ENCODE data around the gene COMT. TPM values are rescaled to one million over a fixed set of nuclear protein-coding genes. Genes with fewer than 3 reads are reported as not detected.
A peak's percentile ranks its signal among the peaks of the same experiment; 100 is the strongest.

The COMT gene
- total and polyA plus RNA-seq, 9 of the 15 experiments (the other 6 are each of a cell fraction or from before 2014, with no cell fraction given): 12.5 to 351 (median 155) TPM

GRCh38 chr22:20016734-20017621 is 75.4 kb downstream of the COMT start, which contains the start of gene ARVCF (continued):
- TF ChIP-seq GTF3C2 (IDR thresholded peaks at IDR 0.05; ENCODE audit: borderline replicate concordance, extremely low read depth, insufficient read length): no peak
- TF ChIP-seq ZNF133 (CRISPR knock-in tag; IDR thresholded peaks at IDR 0.05): peak; percentile 89
- no peak for TF ChIP-seq TOE1 (IDR thresholded peaks at IDR 0.05; ENCODE audit: borderline replicate concordance)
- no peak for TF ChIP-seq TOE1 (CRISPR knock-in tag; IDR thresholded peaks at IDR 0.05; ENCODE audit: borderline replicate concordance, low read depth)
- TF ChIP-seq RFX7 (CRISPR knock-in tag; IDR thresholded peaks at IDR 0.05): no peak
- peak; percentile 17; the same call in 1 of the 2 replicates for TF ChIP-seq HMGXB4 (CRISPR knock-in tag; IDR thresholded peaks at IDR 0.05)
- TF ChIP-seq ARID2 (IDR thresholded peaks at IDR 0.05): no peak
- no peak for TF ChIP-seq MBD1 (CRISPR knock-in tag; IDR thresholded peaks at IDR 0.05)
- no peak for TF ChIP-seq CTBP1 (IDR thresholded peaks at IDR 0.05; ENCODE audit: borderline replicate concordance)
- TF ChIP-seq CXXC5 (CRISPR knock-in tag; IDR thresholded peaks at IDR 0.05): peak; percentile 99
- TF ChIP-seq WHSC1 (IDR thresholded peaks at IDR 0.05; ENCODE audit: low read length): no peak
- TF ChIP-seq PML (IDR thresholded peaks at IDR 0.05; ENCODE audit: low read length): no peak
- TF ChIP-seq SOX6 (IDR thresholded peaks at IDR 0.05): no peak
- TF ChIP-seq ZNF197 (CRISPR knock-in tag; IDR thresholded peaks at IDR 0.05; ENCODE audit: low read depth): no peak
- TF ChIP-seq CLOCK (CRISPR knock-in tag; IDR thresholded peaks at IDR 0.05; ENCODE audit: borderline replicate concordance): peak; percentile 44; the same call in 1 of the 2 replicates
- TF ChIP-seq ZNF140 (CRISPR knock-in tag; IDR thresholded peaks at IDR 0.05): 0 out of 2 replicates have a peak, but pooled peaks have one; percentile 53
- no peak for TF ChIP-seq BRF1 (IDR thresholded peaks at IDR 0.05; ENCODE audit: borderline replicate concordance, extremely low read depth, insufficient read length)
- TF ChIP-seq ZNF12 (CRISPR knock-in tag; IDR thresholded peaks at IDR 0.05): no peak
- TF ChIP-seq NFE2 (IDR thresholded peaks at IDR 0.05; ENCODE audit: low read depth): no peak
